ENCODE results near the gene TMEM132D.

The TMEM132D gene

GRCh38 chr12:129310346-129310745, 593.5 kb downstream of the TMEM132D start:
- DNase-seq, result no peak

- DNase-seq, result no peak
These were observed 598.0 kb downstream of the TMEM132D start for GRCh38 chr12:129305851-129306250.

- no peak for DNase-seq
These were observed 599.3 kb downstream of the TMEM132D start for GRCh38 chr12:129304529-129304928.

- no peak for DNase-seq
These were observed 603.8 kb downstream of the TMEM132D start for GRCh38 chr12:129300011-129300410.

GRCh38 chr12:129298921-129299320, 604.9 kb downstream of the TMEM132D start:
- no peak for DNase-seq

GRCh38 chr12:129296671-129297070, 607.2 kb downstream of the TMEM132D start:
- DNase-seq, result no peak

- DNase-seq, result no peak
These were observed 609.0 kb downstream of the TMEM132D start for GRCh38 chr12:129294868-129295267.

- no peak for DNase-seq
These were observed 624.1 kb downstream of the TMEM132D start for GRCh38 chr12:129279771-129280170.

GRCh38 chr12:129276361-129277060, 627.3 kb downstream of the TMEM132D start:
- no peak for DNase-seq

- no peak for DNase-seq
These were observed 633.9 kb downstream of the TMEM132D start for GRCh38 chr12:129269756-129270495.

GRCh38 chr12:129258781-129259318, 645.0 kb downstream of the TMEM132D start:
- no peak for DNase-seq

- no peak for DNase-seq
These were observed 646.3 kb downstream of the TMEM132D start for GRCh38 chr12:129257524-129257923.

GRCh38 chr12:129246630-129247029, 657.2 kb downstream of the TMEM132D start:
- no peak for DNase-seq

GRCh38 chr12:129245769-129246168, 658.1 kb downstream of the TMEM132D start:
- no peak for DNase-seq

- no peak for DNase-seq
These were observed 662.0 kb downstream of the TMEM132D start for GRCh38 chr12:129241852-129242251.

GRCh38 chr12:129237881-129238280, 665.9 kb downstream of the TMEM132D start:
- DNase-seq, result no peak

- no peak for DNase-seq
These were observed 669.6 kb downstream of the TMEM132D start for GRCh38 chr12:129234209-129234608.

- DNase-seq, result no peak
These were observed 672.3 kb downstream of the TMEM132D start for GRCh38 chr12:129231491-129231890.

GRCh38 chr12:129230995-129231394, 672.8 kb downstream of the TMEM132D start:
- DNase-seq, result no peak

GRCh38 chr12:129226851-129227250, 677.0 kb downstream of the TMEM132D start:
- no peak for DNase-seq

GRCh38 chr12:129226005-129226404, 677.8 kb downstream of the TMEM132D start:
- no peak for DNase-seq

- no peak for DNase-seq
These were observed 688.3 kb downstream of the TMEM132D start for GRCh38 chr12:129215556-129215955.

- no peak for DNase-seq
These were observed 690.3 kb downstream of the TMEM132D start for GRCh38 chr12:129213551-129213950.

Data from NCI-H226 (cell line).